Activated naive CD4-positive, alpha-beta T cell treated with anti-CD3 and anti-CD28 coated beads, Interleukin-2, amount 50 U/mL, for 24 hours (primary cell): ENCODE data around the gene ARHGAP35.
A peak's percentile ranks its signal among the peaks of the same experiment; 100 is the strongest.
"Not testable (repeated sequence)": the region's sequence is repeated elsewhere in the genome, so short reads cannot be mapped to it uniquely, and the experiment has no call there.

ENCODE experiments used
- H3K27ac Mint-ChIP-seq: one replicate; pipeline ENCODE4 v1.8.0; 2021; ENCODE audit warnings: mild to moderate bottlenecking, mixed read lengths
- H3K27me3 Mint-ChIP-seq: one replicate; pipeline ENCODE4 v1.8.0; 2021; ENCODE audit warnings: mixed read lengths
- H3K36me3 Mint-ChIP-seq: one replicate; pipeline ENCODE4 v1.8.0; 2021; ENCODE audit warnings: mixed read lengths
- H3K4me1 Mint-ChIP-seq: one replicate; pipeline ENCODE4 v1.8.0; 2021; ENCODE audit warnings: mixed read lengths
- H3K4me3 Mint-ChIP-seq: one replicate; pipeline ENCODE4 v1.8.0; 2021; ENCODE audit warnings: mild to moderate bottlenecking, mixed read lengths
- H3K9me3 Mint-ChIP-seq: one replicate; pipeline ENCODE4 v1.8.0; 2021; ENCODE audit warnings: mixed read lengths

The ARHGAP35 gene

GRCh38 chr19:46859637-46860124, 1.1 kb upstream of the ARHGAP35 start:
- H3K4me1 Mint-ChIP-seq = peaks cover 15% of the 10 kb centered on the region
- H3K4me3 Mint-ChIP-seq = peak overlapping the region; percentile 88
- H3K27me3 Mint-ChIP-seq = no peaks in the 10 kb centered on the region
- H3K9me3 Mint-ChIP-seq = no peaks in the 10 kb centered on the region
- no peaks in the 10 kb centered on the region for H3K36me3 Mint-ChIP-seq
- peak overlapping the region; percentile 96 for H3K27ac Mint-ChIP-seq

GRCh38 chr19:46860125-46860845, 512 bp upstream of the ARHGAP35 start:
- Mint-ChIP-seq H3K36me3 (no peaks in the 10 kb centered on the region), H3K4me1 (peaks cover 15% of the 10 kb centered on the region), H3K27me3 (no peaks in the 10 kb centered on the region), H3K9me3 (no peaks in the 10 kb centered on the region), H3K27ac (peak overlapping the region; percentile 96), H3K4me3 (peak overlapping the region; percentile 88)

- Mint-ChIP-seq H3K9me3 (no peaks in the 10 kb centered on the region), H3K4me1 (peaks cover 15% of the 10 kb centered on the region), H3K4me3 (no peak overlapping the region), H3K36me3 (no peaks in the 10 kb centered on the region), H3K27ac (no peak overlapping the region), H3K27me3 (no peaks in the 10 kb centered on the region)
Measured at GRCh38 chr19:46861691-46862502, 1.1 kb downstream of the ARHGAP35 start.

GRCh38 chr19:46862503-46862834, 1.7 kb downstream of the ARHGAP35 start:
- Mint-ChIP-seq H3K4me3 (no peak overlapping the region), H3K27me3 (no peaks in the 10 kb centered on the region), H3K27ac (no peak overlapping the region), H3K36me3 (no peaks in the 10 kb centered on the region), H3K9me3 (no peaks in the 10 kb centered on the region), H3K4me1 (peaks cover 21% of the 10 kb centered on the region)

- Mint-ChIP-seq H3K4me3 (no peak overlapping the region), H3K9me3 (no peaks in the 10 kb centered on the region), H3K4me1 (peaks cover 27% of the 10 kb centered on the region), H3K36me3 (no peaks in the 10 kb centered on the region), H3K27me3 (no peaks in the 10 kb centered on the region), H3K27ac (no peak overlapping the region)
Measured at GRCh38 chr19:46862974-46863632, 2.3 kb downstream of the ARHGAP35 start.

GRCh38 chr19:46863818-46864629, 3.2 kb downstream of the ARHGAP35 start:
- peaks cover 33% of the 10 kb centered on the region for H3K4me1 Mint-ChIP-seq
- H3K36me3 Mint-ChIP-seq = no peaks in the 10 kb centered on the region
- no peak overlapping the region for H3K27ac Mint-ChIP-seq
- no peak overlapping the region for H3K4me3 Mint-ChIP-seq
- no peaks in the 10 kb centered on the region for H3K9me3 Mint-ChIP-seq
- H3K27me3 Mint-ChIP-seq = no peaks in the 10 kb centered on the region

- Mint-ChIP-seq H3K4me3 (no peak overlapping the region), H3K27ac (peak overlapping the region; percentile 7), H3K36me3 (no peaks in the 10 kb centered on the region), H3K9me3 (no peaks in the 10 kb centered on the region), H3K27me3 (no peaks in the 10 kb centered on the region), H3K4me1 (peaks cover 27% of the 10 kb centered on the region)
Measured at GRCh38 chr19:46866407-46867136, 5.8 kb downstream of the ARHGAP35 start.

- H3K4me1 Mint-ChIP-seq = peaks cover 27% of the 10 kb centered on the region
Measured at GRCh38 chr19:46867170-46867569, 6.4 kb downstream of the ARHGAP35 start.

GRCh38 chr19:46868025-46868802, 7.4 kb downstream of the ARHGAP35 start:
- H3K27ac Mint-ChIP-seq = no peak overlapping the region
- no peaks in the 10 kb centered on the region for H3K9me3 Mint-ChIP-seq
- no peak overlapping the region for H3K4me3 Mint-ChIP-seq
- no peaks in the 10 kb centered on the region for H3K27me3 Mint-ChIP-seq
- no peaks in the 10 kb centered on the region for H3K36me3 Mint-ChIP-seq
- peaks cover 27% of the 10 kb centered on the region for H3K4me1 Mint-ChIP-seq

More at GRCh38 chr19:46867170-46867569, 6.4 kb downstream of the ARHGAP35 start:
- H3K27ac Mint-ChIP-seq = peak overlapping the region; percentile 6
- H3K27me3 Mint-ChIP-seq = no peaks in the 10 kb centered on the region
- H3K36me3 Mint-ChIP-seq = no peaks in the 10 kb centered on the region
- H3K4me3 Mint-ChIP-seq = no peak overlapping the region
- no peaks in the 10 kb centered on the region for H3K9me3 Mint-ChIP-seq

- not testable (repeated sequence) for H3K27me3 Mint-ChIP-seq, H3K27ac Mint-ChIP-seq, H3K4me3 Mint-ChIP-seq, H3K9me3 Mint-ChIP-seq, H3K36me3 Mint-ChIP-seq
- H3K4me1 Mint-ChIP-seq = peaks cover 24% of the 10 kb centered on the region
Measured at GRCh38 chr19:46871173-46871572, 10.4 kb downstream of the ARHGAP35 start.

GRCh38 chr19:46872967-46873366, 12.2 kb downstream of the ARHGAP35 start:
- Mint-ChIP-seq H3K4me1 (peaks cover 7% of the 10 kb centered on the region), H3K9me3 (no peaks in the 10 kb centered on the region)

GRCh38 chr19:46875234-46875633, 14.4 kb downstream of the ARHGAP35 start:
- H3K27me3 Mint-ChIP-seq = no peaks in the 10 kb centered on the region
- peak overlapping the region; percentile 51 for H3K27ac Mint-ChIP-seq
- no peaks in the 10 kb centered on the region for H3K36me3 Mint-ChIP-seq
- no peaks in the 10 kb centered on the region for H3K9me3 Mint-ChIP-seq
- no peaks in the 10 kb centered on the region for H3K4me1 Mint-ChIP-seq
- H3K4me3 Mint-ChIP-seq = no peak overlapping the region

More at GRCh38 chr19:46872967-46873366, 12.2 kb downstream of the ARHGAP35 start:
- Mint-ChIP-seq H3K27me3 (no peaks in the 10 kb centered on the region), H3K27ac (no peak overlapping the region), H3K4me3 (no peak overlapping the region), H3K36me3 (no peaks in the 10 kb centered on the region)

GRCh38 chr19:46875657-46876056, 14.9 kb downstream of the ARHGAP35 start:
- H3K27me3 Mint-ChIP-seq = no peaks in the 10 kb centered on the region
- no peak overlapping the region for H3K4me3 Mint-ChIP-seq
- no peaks in the 10 kb centered on the region for H3K4me1 Mint-ChIP-seq

More at GRCh38 chr19:46875657-46876056, 14.9 kb downstream of the ARHGAP35 start:
- Mint-ChIP-seq H3K36me3 (no peaks in the 10 kb centered on the region), H3K27ac (no peak overlapping the region), H3K9me3 (no peaks in the 10 kb centered on the region)
